ENCODE measurements around the gene NDUFV1.

DNA sequence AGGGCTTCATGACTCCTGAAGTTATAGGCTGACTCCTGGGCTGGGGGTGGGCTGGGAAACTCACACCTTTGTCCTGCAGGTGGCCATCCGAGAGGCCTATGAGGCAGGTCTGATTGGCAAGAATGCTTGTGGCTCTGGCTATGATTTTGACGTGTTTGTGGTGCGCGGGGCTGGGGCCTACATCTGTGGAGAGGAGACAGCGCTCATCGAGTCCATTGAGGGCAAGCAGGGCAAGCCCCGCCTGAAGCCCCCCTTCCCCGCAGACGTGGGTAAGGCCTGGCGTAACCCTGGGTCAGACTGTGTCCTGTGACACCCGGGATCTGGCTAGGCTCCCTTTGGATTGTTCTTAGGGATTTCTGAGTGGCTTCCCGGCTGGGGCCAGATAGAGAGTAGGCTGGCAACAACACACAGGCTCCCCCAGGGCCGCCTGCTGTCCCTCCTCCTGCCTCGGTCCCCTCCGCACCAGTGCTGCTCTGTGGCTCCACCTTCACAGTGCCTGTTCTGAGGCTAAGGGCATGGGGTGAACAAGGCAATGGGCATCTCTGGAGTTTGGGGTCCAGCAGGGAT lies 3.6 kb downstream of the NDUFV1 start:
- TF ChIP-seq, protein P1, sequence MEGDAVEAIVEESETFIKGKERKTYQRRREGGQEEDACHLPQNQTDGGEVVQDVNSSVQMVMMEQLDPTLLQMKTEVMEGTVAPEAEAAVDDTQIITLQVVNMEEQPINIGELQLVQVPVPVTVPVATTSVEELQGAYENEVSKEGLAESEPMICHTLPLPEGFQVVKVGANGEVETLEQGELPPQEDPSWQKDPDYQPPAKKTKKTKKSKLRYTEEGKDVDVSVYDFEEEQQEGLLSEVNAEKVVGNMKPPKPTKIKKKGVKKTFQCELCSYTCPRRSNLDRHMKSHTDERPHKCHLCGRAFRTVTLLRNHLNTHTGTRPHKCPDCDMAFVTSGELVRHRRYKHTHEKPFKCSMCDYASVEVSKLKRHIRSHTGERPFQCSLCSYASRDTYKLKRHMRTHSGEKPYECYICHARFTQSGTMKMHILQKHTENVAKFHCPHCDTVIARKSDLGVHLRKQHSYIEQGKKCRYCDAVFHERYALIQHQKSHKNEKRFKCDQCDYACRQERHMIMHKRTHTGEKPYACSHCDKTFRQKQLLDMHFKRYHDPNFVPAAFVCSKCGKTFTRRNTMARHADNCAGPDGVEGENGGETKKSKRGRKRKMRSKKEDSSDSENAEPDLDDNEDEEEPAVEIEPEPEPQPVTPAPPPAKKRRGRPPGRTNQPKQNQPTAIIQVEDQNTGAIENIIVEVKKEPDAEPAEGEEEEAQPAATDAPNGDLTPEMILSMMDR (IDR thresholded peaks at IDR 0.05), result no peak
- no peak for TF ChIP-seq POLR2A (IDR thresholded peaks at IDR 0.05)
